ENCODE measurements around the gene NACC1. TPM values are rescaled to one million over a fixed set of nuclear protein-coding genes. Genes with fewer than 3 reads are reported as not detected.

Gene NACC1
- total and polyA plus RNA-seq, 9 donors = 3.2 to 31.4 (median 17.5) TPM

DNA sequence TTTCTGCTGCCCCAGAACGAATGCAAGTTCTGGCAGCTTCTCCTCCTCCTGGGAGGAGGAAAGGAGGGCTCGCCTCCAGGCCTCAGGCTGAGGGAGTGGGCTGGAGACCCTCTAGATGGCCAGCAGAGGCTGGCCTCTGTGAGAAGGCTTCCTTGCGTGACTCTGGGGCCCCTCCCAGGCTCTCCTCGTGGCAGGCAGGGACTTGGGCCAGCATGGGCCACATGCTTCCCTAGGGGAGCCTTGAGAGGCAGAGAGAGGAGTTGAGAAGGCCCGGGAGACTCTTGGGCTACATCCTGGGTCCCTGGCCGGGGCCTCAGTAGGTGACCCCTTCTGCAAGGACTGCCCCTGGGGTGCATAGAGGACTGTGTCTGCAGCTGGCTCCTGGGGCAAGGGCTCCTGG is 41.3 kb upstream of the NACC1 start:
- Histone ChIP-seq H3K9me3 (no peaks in the 10 kb centered on the region), H3K36me3 (no peaks in the 10 kb centered on the region), H3K4me1 (ENCODE audit: insufficient read depth) (peaks cover 19% of the 10 kb centered on the region), H3K27ac (peak overlapping the region in 1 of 2 donors; percentile 54), H3K4me3 (no peak overlapping the region), H3K27me3 (no peaks in the 10 kb centered on the region)
- intact Hi-C loops (cut with DNase I) = no loop called here
- TF ChIP-seq EP300 (IDR thresholded peaks at IDR 0.05) (no peak), POLR2A (IDR thresholded peaks at IDR 0.05) (no peak)
- TF ChIP-seq, protein P1, sequence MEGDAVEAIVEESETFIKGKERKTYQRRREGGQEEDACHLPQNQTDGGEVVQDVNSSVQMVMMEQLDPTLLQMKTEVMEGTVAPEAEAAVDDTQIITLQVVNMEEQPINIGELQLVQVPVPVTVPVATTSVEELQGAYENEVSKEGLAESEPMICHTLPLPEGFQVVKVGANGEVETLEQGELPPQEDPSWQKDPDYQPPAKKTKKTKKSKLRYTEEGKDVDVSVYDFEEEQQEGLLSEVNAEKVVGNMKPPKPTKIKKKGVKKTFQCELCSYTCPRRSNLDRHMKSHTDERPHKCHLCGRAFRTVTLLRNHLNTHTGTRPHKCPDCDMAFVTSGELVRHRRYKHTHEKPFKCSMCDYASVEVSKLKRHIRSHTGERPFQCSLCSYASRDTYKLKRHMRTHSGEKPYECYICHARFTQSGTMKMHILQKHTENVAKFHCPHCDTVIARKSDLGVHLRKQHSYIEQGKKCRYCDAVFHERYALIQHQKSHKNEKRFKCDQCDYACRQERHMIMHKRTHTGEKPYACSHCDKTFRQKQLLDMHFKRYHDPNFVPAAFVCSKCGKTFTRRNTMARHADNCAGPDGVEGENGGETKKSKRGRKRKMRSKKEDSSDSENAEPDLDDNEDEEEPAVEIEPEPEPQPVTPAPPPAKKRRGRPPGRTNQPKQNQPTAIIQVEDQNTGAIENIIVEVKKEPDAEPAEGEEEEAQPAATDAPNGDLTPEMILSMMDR (IDR thresholded peaks at IDR 0.05) = no peak
- WGBS, 3 donors = 23 to 40% (median 29%) methylated on average over 6 of the region's 6 CpGs
- no peak for DNase-seq

DNA sequence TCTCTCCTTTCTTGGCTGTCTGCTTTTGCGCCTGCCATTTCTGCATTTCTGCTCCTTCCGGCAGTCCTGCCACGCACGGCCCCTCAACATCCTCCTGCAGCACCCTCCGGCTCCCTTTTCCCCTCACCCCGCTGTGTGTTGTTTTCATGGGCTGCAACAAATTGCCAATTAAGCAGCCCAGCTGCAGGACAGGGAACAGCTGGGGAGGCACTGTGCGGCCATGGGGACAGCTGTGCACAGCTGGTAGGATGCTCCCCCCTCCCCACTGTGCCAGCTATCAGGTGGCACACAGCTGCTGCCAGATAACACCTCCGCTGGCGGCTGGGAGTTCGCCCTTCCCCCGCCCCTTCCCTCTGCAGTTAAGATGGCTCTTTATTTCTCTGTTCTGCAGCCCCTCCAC is 40.8 kb upstream of the NACC1 start:
- Histone ChIP-seq H3K4me1 (ENCODE audit: insufficient read depth) (peaks cover 19% of the 10 kb centered on the region), H3K4me3 (no peak overlapping the region), H3K9me3 (no peaks in the 10 kb centered on the region), H3K27ac (peak overlapping the region in 1 of 2 donors; percentile 68), H3K27me3 (no peaks in the 10 kb centered on the region), H3K36me3 (no peaks in the 10 kb centered on the region)
- WGBS, 3 donors = 19 to 50% (median 36%) methylated on average over 11 of the region's 11 CpGs
- TF ChIP-seq EP300 (IDR thresholded peaks at IDR 0.05) = no peak
- no peak for TF ChIP-seq POLR2A (IDR thresholded peaks at IDR 0.05)
- TF ChIP-seq, protein P1 (IDR thresholded peaks at IDR 0.05) = no peak
- intact Hi-C loops (cut with DNase I) = no loop called here
- DNase-seq = peak in 1 of 5 donors; percentile 56

DNA sequence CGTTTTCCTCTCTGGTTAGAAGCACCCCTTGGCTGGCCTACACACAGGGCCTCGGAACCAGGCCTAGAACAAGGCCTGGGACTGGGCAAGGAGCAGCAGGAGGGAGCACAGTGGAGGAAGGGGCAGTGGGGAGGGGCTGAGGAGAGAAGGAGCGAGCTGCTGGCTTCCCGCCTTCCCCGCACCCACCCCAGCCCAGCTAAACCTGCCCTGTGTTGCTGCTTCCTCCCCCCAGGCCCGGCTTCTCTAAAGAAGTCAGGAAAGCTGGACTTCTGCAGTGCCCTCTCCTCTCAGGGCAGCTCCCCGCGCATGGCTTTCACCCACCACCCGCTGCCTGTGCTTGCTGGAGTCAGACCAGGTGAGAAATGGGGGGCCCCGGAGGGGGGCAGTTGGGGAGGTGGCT is 39.7 kb upstream of the NACC1 start:
- DNase-seq = no peak
- peaks cover 19% of the 10 kb centered on the region for H3K4me1 ChIP-seq (ENCODE audit: insufficient read depth)
- peak overlapping the region; percentile 44 to 68 for H3K27ac ChIP-seq
- H3K4me3 ChIP-seq = no peak overlapping the region
- no peaks in the 10 kb centered on the region for H3K27me3 ChIP-seq
- TF ChIP-seq, protein P1 (IDR thresholded peaks at IDR 0.05) = no peak
- TF ChIP-seq EP300 (IDR thresholded peaks at IDR 0.05) (no peak), POLR2A (IDR thresholded peaks at IDR 0.05) (no peak)
- no peaks in the 10 kb centered on the region for H3K36me3 ChIP-seq
- H3K9me3 ChIP-seq = no peaks in the 10 kb centered on the region
- intact Hi-C loops (cut with DNase I) = no loop called here
- WGBS, 3 donors = 63 to 65% (median 64%) methylated on average over 10 of the region's 10 CpGs

DNA sequence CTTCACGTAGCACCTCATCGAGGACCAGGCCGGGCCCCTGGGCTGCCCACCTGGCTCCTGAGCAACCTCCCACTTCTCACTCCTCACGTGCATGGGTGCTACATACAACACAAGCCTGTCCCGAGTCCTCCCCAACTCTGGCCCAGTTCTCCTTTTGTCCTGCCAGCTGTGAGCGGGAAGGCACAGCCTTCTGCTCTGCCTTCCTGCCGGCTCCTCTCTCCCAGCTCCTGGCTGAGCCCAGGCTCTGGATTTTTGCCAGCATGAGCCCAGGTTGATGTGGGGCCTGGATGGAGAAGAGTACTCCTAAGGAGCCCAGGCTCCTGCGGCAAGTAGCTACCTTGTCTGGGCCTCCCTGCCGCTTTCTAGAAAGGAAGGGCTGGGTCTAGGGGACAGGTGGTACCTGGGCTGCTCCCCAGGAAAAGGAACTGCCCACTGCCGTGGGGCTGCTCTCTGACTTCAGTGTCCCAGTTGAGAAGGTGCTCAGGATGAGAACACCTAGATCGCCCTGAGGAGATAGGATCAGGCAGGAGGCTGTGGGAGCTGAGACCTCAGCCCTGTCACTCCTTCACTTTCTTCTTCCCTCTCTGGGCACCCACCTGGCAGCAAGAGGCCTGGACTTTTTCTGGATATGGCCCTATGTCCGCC is 39.0 kb upstream of the NACC1 start:
- Histone ChIP-seq H3K4me3 (no peak overlapping the region), H3K4me1 (ENCODE audit: insufficient read depth) (peaks cover 19% of the 10 kb centered on the region), H3K36me3 (no peaks in the 10 kb centered on the region), H3K27me3 (no peaks in the 10 kb centered on the region), H3K9me3 (no peaks in the 10 kb centered on the region), H3K27ac (peak overlapping the region; percentile 44 to 68)
- peak in 4 of 5 donors; percentile 63 to 69 (median 64) for DNase-seq
- 36 to 47% (median 44%) methylated on average over 12 of the region's 12 CpGs for WGBS, 3 donors
- TF ChIP-seq POLR2A (IDR thresholded peaks at IDR 0.05) (no peak), EP300 (IDR thresholded peaks at IDR 0.05) (no peak)
- TF ChIP-seq, protein P1 (IDR thresholded peaks at IDR 0.05) = no peak
- intact Hi-C loops (cut with DNase I) = no loop called here

Data from ovary (tissue), 9 donors.